GM20431 (cell line): ENCODE results near the gene PRPSAP1.
"Not testable (repeated sequence)": the region's sequence is repeated elsewhere in the genome, so short reads cannot be mapped to it uniquely, and the experiment has no call there.

Source experiments
- in situ Hi-C: fragments of 300-500 bp; cut with MseI, MboI; formaldehyde crosslinking; loops from one replicate; pipeline ENCODE4 v1.15.0; 2020; ENCODE audit warnings: low sequenced_read_pairs; ENCODE audit not compliant: unreplicated experiment

PRPSAP1 gene

GRCh38 chr17:76270770-76271668 is 82.7 kb downstream of the PRPSAP1 start:
- in situ Hi-C loops: loop anchor here (10.0 kb wide), 1 partner anchor 86 kb away; no protein-coding TSS in a partner anchor

GRCh38 chr17:76270127-76270592 is 83.6 kb downstream of the PRPSAP1 start:
- in situ Hi-C loops: loop anchor here (10.0 kb wide), 1 partner anchor 85 kb away; no protein-coding TSS in a partner anchor

- in situ Hi-C loops: no loop called here
Measured at GRCh38 chr17:76268991-76269981, 84.4 kb downstream of the PRPSAP1 start.

DNA sequence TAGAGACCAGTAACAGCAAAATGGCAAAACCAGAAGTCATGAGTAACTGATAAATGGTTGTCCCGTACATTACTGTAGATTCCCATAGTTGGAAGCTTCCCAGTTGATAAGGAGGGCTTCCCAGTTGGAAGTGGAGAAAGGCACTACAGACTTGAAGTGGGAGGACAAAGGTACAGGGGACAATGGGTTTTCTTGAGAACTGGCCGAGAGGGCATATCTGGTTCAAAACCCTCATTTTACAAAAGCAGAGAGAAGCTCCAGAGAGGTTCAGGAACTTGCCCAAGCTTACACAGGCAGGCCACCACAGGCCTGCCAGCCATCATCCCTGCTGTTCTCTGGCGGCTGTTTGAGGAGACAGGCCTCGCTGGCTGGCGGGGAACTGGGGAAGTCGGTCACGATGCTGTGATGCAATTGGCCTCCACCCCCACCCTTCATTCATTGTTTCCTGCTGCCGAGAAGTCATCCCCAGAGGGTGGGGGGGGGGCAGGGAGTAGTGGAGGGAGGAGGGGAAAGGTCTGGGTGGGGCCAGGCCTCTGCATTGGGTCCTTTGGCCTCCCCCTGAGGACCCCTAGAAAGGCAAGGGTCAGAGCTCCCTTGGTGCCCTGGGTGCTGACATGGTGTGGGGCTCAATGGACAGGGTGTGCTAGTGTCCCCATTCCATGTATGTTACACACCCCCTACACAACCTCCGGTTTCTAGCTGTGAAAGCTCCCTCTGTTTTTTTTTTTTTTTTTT is 85.5 kb downstream of the PRPSAP1 start:
- in situ Hi-C loops: no loop called here

GRCh38 chr17:76267581-76268001 is 86.1 kb downstream of the PRPSAP1 start:
- in situ Hi-C loops: not testable (repeated sequence)

DNA sequence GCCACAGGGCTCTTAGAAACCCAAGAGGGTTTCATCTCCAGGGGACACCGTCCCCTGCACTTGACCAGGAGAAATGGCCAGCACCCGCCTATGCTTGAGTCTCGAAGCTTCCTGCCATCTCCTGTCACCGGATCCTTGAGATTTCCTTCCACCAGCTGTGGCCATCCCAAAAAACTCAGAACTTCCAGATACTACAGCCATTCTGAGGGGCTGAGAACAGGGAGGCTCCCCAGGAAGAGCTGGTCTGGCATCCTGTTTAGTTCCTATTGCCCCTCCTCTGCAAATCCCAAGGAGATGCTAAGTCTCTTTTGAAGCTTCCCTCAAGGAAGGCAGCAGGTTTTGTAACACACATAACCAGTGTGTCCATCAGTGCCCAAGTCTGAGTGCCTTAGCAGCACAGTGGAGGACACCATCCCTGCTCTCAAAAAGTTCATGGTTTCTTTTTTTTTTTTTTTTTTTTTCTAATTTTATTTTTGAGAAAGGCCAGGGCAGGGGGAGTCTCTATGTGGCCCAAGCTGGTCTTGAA is 86.6 kb downstream of the PRPSAP1 start:
- in situ Hi-C loops: no loop called here

DNA sequence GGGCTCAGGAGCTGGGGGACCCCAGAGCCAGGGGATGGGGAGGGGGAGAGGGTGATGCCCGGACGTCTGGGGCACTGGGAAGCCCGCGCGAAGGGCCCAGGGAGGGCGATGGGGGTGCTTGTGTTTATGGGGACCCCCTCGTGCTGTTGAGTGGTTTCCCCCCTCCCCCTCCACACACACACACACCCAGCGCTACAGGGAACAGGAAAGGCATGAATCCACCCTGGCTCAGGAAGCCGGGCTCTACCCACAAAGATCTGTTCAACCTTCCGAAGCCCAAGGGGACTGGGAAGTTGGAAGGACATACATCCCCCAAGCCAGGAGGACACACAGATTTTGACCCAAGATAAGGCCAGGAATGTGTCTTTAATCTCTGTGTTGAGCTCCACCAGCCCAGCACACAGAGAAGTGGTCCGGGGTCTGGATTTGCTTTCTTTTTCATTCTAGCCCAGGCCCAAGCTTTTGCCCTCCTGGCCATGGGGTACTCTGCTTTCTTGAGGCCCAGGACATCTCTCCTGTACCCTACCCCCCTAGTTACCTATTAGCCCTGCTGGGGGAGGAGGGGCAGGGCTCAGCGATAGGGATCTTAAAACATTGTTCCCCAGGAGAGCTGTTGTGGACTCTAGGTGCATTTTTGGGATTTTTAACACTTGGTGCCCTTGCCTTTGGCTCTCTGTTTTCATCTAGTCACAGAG is 87.3 kb downstream of the PRPSAP1 start:
- in situ Hi-C loops: no loop called here

- in situ Hi-C loops: no loop called here
Measured at GRCh38 chr17:76265624-76266243, 88.0 kb downstream of the PRPSAP1 start.

DNA sequence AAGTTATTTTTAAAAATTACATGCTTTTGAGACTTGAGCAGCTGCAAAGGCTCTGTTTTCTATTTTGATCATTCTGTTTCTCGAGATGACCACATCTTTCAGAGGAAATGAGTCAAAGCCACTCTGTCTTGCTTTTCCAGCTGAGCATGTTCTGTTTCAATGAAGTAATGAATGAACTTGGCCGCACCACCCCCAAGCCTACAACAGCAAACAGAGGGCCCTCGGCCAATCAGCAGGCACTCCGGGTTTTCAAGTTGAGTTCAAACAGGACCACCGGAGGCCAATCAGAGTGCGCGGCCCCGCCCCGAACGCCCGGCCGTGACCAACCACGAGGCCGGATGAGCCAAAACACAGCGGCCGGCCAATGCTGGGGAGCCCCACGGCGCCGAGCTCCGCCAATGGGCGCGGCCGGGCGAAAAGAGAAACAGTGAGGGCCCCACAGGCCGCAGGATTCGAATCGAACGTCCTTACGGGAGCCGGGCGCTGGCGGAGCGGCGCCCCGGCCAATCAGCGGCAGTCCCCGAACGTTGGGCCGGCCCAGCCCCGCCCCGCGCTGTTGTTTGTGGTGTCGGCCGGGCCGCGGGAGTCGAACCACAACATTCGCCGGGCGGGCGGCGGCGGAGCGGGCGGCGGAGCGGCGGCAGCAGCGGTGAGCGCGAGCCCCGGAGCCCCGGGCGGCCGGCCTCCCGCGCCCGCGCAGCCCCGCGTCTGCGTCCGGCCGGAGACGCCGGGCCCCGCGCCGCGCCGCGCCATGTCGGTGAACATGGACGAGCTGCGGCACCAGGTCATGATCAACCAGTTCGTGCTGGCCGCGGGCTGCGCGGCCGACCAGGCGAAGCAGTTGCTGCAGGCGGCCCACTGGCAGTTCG is 88.7 kb downstream of the PRPSAP1 start, which contains the start of gene UBALD2:
UBALD2 (plus strand) TSS at position 594 of the 869 bp plus-strand sequence; CDS start at position 752, 158 bp downstream.
- in situ Hi-C loops: no loop called here

- in situ Hi-C loops: no loop called here
Measured at GRCh38 chr17:76264425-76264754, 89.3 kb downstream of the PRPSAP1 start.

- in situ Hi-C loops: no loop called here
Measured at GRCh38 chr17:76263896-76264295, 89.8 kb downstream of the PRPSAP1 start.

DNA sequence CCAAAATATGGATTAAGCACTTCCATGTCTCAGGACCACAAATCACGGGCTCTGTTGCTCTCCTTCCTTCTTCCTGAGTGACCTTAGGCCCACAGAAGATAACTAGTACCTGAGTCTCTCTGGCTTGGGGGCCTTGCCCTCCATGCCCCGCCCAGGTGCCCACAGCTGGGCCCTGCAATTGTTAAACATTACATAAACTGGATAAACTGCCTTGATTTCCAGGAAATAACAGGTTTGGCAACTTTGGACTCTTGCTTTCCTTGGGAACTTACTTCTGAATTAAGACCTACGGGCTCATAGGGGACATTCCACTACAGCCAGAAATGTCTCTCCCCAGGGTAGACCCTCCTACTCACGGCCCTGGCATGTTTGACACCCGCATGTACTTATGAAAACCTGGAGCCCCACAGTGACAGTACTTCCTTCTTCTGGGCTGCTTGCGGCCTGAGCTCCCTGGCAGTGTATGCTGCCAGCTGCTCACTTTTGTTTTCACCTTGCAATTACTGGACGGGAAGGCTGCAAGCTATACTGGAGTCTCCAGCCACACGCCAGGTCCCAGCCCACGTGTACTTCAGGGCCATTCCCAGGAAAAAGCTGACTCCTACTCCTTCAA is 90.9 kb downstream of the PRPSAP1 start:
- in situ Hi-C loops: no loop called here

DNA sequence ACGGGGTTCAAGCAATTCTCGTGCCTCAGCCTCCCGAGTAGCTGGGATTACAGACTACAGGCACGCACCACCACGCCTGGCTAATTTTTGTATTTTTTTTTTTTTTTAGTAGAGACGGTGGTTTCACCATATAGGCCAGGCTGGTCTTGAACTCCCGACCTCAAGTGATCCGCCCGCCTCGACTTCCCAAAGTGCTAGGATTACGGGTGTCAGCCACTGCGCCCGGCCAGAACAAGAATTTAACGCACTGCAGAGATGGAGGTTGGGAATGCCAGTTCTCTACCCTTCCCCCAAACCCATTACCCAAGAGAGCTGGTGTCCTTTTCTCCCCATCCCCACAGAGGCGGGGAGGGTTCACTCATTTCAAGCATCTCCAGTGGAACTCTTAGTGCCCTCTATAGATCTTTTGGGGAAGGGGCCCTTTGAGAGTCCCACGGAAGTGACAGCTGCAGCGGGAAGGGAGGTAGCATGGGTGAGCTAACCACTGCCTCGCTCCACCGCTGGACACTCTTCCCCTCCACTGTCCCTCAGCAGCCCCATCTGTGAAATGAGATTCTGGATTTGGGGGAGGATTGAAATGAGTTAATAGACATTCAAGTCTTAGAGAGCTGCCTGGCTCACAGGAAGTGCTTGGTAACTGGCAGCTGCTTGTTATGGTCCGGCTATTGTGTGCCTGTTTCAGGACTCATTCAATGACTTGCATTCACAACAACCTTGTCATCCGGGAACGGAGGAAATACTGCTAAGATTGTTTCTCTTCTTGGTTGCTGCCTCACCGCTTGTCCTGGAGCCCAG is 92.1 kb downstream of the PRPSAP1 start:
- in situ Hi-C loops: no loop called here

- in situ Hi-C loops: no loop called here
Measured at GRCh38 chr17:76260669-76261068, 93.0 kb downstream of the PRPSAP1 start.

- in situ Hi-C loops: no loop called here
Measured at GRCh38 chr17:76260220-76260619, 93.5 kb downstream of the PRPSAP1 start.
